Stimulated activated CD8-positive, alpha-beta memory T cell treated with anti-CD3 and anti-CD28 coated beads, Interleukin-7, amount 100 ng/mL, for 48 hours (primary cell): ENCODE data around the gene S1PR4.
"Not testable (repeated sequence)": the region's sequence is repeated elsewhere in the genome, so short reads cannot be mapped to it uniquely, and the experiment has no call there.

Experiments
- DNase-seq, 2 donors: peaks; one replicate each; pipeline ENCODE4 v3.0.0-alpha.2; 2020; ENCODE audit warnings: low read depth in 1 of 2; ENCODE audit errors: extremely low read depth in 1 of 2

The S1PR4 gene

DNA sequence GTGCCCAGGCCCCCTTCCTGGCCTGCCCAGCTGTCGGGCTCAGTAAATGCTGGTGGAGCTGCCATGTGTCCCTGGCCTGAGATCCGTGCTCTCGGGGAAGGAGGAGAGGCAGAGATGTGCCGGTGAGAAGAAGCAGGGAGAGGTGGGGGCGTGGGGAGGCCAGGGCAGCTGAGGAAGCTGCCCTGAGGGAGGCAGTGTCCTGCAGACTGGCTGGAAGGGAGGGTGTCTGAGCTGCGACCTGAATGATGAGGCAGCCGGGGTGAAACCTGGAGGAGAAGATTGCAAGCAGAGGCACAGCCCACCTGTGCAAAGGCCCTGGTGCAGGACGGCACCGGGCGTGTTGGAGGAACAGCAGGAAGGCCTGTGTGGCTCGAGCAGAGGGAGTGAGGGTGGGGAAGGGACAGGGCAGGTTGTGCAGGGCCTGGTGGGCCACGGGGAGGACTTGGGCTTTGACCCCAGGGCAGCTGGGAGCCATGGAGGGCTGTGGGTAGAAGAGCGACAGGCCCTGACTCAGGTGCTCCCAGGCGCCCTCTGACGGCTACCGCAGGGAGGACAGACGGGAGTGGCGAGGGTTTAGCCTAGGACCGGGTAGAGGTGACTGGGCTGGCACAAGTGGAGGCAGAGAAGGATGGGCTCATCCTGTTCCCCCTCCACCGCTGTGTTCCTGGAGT is 31.9 kb downstream of the S1PR4 start:
- DNase-seq: peak; percentile 24 to 58

DNA sequence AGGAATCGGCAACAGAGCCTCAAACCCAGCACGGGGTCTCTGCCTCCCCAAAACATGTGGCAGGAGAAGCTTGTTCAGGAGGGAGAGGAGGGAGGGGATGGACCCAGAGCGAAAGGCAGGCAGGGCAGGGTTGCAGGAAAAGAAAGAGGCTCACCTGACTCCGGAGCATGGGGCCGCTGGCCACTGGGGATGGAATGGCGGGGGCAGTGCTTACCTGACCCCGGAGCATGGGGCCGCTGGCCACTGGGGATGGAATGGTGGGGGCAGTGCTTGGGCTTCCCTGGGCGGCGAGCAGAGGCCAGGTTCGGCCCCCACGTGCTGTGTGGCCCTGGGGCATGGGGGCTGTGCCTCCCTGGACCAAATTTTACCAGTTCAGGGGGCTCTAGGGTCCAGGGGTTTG is 32.6 kb downstream of the S1PR4 start:
- DNase-seq: no peak

DNA sequence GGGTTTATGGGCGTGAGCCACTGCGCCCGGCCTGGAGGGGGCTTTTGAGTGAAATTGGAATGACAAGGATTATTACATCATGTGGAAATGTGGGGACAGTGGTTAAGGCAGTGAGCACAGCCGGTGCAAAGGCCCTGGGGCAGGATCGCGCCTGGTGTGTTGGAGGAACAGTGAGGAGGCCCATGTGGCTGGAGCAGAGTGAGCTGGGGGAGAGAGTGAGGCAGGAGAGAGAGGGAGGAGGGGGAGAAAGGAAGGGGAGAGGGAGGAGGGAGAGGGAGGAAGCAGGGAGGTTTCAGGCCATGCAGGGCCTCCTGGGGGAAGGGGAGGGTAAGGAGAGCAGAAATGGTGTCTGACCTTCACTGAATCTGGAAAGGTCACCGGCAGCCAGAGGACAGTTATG is 34.6 kb downstream of the S1PR4 start:
- DNase-seq: no peak

DNA sequence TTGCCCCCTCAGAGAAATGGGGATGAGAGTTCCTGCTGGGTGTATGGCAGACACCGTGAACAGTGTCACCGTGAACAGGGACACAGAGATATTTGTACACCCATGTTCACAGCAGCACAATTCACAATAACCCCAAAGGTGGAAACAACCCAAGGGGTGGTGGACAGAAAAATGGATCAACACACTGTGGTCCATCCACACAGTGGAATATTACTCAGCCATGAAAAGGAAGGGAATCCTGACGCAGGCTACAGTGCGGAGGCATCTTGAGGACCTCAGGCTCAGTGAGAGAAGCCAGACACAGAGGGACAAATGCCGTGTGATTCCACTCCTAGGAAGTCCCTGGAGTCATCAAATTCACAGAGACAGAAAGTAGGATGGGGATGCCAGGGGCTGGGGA is 38.3 kb downstream of the S1PR4 start:
- no peak for DNase-seq

DNA sequence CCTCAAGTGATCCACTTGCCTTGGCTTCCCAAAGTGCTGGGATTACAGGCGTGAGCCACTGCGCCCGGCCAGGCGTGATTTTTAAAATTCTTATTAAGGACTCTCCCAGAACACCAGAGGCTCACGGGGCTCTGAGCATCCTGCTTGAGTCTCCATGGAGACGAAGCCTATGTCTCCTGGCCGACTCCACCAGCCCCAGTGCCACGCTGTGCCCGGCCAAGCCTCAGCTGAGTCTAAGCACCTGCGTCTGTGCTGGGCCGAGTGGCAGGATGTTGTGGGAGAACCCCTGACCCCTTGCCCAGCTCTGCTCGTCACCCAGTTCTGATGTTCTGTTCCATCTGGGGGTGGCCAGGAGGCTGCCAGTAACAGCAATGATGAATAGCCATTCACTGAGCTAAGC is 42.0 kb downstream of the S1PR4 start:
- no peak for DNase-seq

DNA sequence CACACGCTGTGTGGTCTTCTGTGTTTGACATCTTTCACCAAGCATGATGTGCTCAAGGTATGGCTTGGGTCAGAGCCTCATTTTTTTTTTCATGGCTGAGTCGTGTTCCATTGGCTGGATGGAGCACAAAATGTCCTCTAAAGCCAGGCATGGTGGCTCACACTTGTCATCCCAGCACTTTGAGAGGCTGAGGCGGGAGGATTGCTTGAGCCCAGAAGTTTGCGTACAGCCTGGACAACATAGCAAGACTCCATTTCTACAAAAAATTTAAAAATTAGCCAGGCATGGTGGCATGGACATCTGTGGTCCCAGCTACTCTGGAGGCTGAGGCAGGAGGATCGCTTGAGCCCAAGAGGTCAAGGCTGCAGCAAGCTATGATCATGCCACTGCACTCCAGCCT is 43.0 kb downstream of the S1PR4 start:
- not testable (repeated sequence) for DNase-seq

DNA sequence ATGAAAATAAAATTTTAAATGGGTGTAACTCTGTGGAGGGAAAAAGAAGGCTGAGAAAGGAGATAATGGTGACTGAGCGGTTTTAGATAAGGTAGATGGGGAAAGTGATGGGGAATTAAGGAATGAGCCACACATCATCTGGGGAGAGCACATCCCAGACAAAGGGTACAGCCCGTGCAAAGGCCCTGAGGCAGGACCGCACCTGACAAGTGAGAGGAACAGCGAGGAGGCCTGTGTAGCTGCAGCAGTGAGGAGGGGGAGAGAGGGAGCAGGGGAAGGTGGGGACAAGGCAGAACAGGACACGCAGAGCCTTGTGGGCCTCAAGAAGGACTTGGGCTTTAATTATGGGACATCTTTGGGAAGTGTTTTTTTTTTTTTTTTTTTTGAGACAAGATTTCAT is 44.1 kb downstream of the S1PR4 start:
- DNase-seq: no peak

DNA sequence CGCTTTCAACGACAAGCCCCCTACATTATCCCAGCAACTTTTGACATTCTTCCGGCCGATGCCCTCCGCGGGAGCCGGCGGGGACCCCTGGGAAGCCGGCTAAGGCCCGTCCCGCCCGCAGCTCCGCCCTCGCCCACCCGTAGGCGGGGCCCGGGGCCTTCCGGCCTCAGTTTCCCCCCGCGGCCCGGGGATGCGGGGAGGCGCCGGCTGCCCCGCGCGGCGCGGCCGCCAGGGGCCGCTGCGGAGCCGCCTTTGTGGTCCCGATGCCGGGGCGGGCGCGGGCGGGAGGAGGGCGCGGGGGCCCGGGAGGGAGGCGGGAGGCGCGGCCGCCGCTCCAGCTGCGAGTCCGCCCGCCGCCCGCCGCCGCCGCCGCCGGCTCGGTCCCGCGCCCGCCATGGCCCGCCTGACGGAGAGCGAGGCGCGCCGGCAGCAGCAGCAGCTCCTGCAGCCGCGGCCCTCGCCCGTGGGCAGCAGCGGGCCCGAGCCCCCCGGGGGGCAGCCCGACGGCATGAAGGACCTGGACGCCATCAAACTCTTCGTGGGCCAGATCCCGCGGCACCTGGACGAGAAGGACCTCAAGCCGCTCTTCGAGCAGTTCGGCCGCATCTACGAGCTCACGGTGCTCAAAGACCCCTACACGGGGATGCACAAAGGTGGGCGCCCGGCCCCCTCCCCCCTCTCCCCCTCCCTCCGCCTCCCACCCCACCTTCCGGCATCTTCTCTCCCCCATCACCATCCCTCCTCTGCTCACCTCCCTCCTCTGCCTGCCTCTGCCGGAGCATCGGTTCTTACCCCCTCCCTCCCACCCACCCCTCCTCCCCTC is 46.0 kb downstream of the S1PR4 start, which contains the start of gene CELF5:
TSS of gene CELF5 (plus strand) at position 316 of the 823 bp plus-strand sequence. CDS start at position 395, 79 bp downstream.
- DNase-seq: peak in 1 of 2 donors; percentile 4

DNA sequence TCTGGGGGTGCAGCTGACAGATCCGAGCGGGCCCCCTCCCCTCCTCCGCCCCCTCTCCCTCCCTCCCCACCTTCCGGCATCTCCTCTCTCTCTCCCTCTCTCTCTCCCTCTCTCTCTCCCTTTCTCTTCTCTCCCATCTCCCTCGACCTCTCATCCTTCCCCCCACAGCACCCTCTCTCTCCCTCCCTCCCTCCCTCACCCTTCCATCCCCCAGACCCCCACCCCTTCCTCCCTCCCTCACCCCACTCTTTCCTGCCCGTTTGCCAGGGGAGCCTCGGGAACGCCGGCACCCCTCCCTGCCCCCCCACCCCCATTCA is 46.6 kb downstream of the S1PR4 start:
- DNase-seq: no peak

DNA sequence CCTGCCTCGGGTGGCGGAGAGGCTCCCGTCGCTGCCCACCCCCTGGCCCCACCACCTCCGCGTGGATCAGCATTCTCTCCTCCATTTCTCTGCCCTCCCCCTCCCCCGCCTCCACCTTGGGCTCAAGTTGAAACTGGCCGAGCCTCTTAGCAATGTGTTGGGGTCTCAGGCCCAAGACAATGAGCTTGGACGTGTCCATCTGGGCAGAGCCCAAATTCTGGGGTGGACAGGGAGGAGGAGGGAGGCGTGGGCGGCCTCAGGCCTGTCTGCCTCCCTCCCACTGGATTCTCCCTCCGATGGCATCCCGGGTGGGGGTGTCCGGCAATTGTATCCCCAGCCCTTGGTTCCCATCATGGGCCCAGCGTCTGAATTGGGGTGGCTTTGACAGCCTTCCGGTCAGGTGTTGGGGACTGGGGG is 47.1 kb downstream of the S1PR4 start:
- no peak for DNase-seq

DNA sequence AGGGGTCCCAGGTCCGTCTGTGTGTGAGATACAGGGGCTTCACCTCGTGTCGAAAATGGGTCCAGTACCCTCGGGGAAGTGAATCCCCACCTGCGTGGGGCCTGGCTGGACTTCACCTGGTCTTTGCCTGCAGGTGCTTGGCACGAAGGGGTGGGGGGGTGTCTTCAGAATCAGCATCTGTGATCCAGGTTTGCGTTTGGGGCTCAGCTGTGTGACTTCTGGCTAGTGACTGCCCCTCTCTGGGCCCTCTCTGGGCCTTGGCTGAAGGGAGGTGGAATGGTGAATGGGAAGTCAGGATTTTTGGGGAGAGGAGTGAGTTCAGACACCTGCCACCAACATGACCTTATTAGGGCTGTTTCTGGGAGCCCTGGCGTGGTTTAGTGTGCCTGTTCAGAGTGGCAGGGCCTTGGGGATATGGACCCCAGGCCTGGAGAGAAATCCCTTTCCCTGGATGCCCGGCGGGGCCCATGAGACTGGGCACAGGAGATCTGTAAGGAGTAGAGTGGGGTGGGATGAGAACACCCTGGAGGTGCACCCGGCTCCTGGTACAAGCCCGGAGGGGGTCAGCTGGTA is 48.6 kb downstream of the S1PR4 start:
- no peak for DNase-seq

DNA sequence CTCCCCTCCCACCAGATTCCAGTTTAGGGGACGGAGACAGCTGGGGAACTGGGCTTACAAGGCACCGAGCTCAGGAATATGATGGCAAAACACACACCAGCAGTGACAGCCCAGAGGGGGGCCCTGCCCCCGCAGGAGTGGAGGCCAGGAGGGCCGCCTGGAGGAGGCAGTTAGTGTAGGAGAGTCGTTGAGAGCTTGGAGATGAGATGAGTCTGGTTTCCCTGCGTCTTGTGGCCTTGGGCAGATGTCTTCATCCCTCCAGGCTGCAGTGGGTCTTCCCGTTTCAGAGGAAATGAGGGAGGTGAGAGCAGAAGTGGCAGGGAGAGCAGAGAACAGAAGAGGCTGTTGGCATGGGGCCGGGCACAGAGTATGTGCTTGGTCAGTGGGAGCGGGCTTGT is 50.8 kb downstream of the S1PR4 start:
- no peak for DNase-seq
